GM12874 (cell line): Measurements from ENCODE around the gene ZKSCAN8.

ENCODE experiments used
- TF ChIP-seq, protein P1 (sequence below): IDR thresholded peaks from 2 replicates; pipeline ENCODE4 v1.5.1; 2011; ENCODE audit warnings: low read depth, mild to moderate bottlenecking, control low read depth, low read length, moderate library complexity; ENCODE audit not compliant: insufficient read depth

Gene ZKSCAN8

DNA sequence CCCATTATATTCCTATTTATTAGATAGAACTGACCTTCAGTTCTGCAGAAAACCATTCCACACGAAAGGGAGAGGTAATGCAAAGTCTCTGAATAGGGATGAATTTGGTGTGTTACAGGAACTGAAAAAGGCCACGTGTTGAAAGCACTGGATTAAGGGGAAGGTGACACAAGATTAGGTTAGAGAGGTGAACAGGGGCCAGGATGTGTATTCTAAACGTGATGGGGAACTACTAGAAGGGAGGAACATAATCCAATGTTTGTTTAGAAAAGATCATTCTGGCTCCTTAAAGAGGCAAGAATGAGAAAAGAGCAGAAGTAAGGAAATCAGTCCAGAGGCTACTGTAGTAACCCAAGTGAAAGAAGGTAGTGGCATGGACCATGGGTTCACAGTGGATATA lies 6.3 kb upstream of the ZKSCAN8 start:
- TF ChIP-seq, protein P1, sequence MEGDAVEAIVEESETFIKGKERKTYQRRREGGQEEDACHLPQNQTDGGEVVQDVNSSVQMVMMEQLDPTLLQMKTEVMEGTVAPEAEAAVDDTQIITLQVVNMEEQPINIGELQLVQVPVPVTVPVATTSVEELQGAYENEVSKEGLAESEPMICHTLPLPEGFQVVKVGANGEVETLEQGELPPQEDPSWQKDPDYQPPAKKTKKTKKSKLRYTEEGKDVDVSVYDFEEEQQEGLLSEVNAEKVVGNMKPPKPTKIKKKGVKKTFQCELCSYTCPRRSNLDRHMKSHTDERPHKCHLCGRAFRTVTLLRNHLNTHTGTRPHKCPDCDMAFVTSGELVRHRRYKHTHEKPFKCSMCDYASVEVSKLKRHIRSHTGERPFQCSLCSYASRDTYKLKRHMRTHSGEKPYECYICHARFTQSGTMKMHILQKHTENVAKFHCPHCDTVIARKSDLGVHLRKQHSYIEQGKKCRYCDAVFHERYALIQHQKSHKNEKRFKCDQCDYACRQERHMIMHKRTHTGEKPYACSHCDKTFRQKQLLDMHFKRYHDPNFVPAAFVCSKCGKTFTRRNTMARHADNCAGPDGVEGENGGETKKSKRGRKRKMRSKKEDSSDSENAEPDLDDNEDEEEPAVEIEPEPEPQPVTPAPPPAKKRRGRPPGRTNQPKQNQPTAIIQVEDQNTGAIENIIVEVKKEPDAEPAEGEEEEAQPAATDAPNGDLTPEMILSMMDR: no peak

DNA sequence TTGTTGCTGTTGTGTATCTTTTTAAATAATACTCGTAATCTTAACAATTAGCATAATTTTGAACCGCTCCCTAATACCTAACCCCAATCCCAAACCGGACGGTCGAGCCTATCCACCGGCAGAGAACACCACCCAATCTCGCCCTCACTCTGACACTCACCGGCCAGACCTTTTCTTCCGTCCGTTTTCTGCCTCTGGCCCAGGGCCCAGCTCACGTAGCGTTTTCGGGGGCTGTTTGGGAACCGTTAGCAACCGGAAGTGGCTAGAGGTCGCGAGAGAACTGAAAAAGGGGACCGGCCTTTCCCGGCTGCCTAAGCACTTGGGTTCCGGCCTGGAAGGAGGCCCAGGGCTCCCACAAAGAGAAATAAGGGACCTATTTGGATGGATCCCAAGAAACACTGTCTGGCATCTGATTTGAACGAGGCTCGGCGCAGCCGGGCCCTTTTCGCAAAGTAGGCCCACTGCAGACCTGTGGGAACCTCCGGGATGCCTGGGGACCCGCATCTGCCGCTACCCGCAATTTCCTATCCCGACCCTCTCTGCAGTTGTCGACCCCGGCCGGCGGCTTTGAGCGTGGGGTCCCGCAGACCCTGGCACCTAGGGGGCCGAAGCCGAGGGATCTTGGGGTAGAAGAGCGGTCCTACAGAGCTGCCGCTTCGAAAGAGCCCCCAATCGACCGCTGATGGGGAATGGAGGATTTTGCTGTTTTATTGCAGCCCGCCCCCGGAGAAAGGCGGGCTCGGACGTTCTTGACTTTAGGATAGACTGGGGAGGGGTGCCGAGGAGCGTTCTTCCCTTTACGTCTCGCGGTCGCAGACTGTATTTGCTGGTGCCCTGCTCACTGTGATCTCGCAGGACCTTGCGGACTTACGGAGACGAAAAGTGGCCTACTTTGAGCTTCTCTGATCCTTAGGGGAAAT lies 4.8 kb upstream of the ZKSCAN8 start:
- TF ChIP-seq, protein P1: no peak

DNA sequence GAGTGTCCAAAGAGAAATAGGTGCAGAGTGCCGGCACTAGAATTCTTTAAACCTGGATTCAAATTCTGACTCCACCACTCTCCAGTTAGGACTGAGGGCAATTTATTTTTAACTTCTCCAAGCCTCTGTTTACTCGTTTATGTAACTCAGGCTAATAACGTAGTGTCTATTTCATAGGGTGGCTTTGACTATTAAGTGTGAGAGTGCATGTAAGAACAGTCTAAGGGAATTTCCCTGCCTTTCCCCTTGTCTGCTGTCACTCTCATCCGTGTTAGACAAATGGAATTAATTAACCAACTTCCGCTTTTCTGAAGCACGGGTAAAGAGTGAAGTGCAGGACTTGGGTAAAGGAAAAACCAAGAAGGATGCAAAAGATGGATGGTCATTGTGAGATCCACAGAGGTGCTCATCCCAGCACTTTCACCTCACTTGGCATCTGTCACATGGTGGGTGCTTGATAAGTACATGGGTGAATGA lies 4.1 kb upstream of the ZKSCAN8 start:
- TF ChIP-seq, protein P1: no peak

GRCh38 chr6:28139860-28140543 lies 1.7 kb upstream of the ZKSCAN8 start:
- TF ChIP-seq, protein P1: no peak

DNA sequence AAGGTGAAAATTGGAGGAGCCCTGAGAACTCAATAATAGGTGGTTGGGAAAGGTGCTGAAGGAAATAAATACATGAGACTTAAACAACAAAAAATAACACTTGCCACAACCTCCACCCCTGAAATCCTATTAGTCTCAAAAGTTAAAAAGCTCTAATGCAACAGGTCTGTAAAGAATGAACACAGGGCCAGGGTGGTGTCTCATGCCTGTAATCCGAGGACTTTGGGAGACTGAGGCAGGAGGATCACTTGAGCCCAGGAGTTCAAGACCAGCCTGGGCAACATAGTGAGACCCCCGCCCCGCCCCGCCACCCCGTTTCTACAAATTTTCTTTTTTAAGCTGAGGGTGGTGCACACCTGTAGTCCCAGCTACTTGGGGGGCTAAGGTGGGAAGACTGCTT lies 1.1 kb upstream of the ZKSCAN8 start:
- TF ChIP-seq, protein P1: no peak

GRCh38 chr6:28142446-28142845 lies 763 bp downstream of the ZKSCAN8 start:
- TF ChIP-seq, protein P1: no peak

DNA sequence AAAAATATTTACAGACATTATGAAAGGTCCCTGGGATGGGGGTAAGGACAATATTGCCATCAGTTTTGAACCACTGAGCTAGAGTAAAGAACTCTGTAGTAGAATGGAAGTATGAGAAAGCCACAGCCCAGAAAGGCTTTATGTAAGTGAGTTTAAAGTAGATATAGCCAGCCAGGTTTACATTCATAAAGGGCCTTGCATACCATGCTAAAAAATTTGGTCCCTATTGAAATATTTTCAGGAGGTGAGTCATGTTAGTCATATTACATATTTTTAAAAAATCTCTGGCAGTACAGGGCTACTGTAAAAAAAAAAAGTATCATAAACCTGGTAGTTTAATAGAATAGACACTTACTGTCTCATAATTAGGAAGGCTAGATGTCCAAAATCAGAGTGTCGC lies 3.5 kb downstream of the ZKSCAN8 start:
- TF ChIP-seq, protein P1: no peak
